Left lung (tissue), 10 donors: ENCODE results near the gene SNRNP70. TPM values are rescaled to one million over a fixed set of nuclear protein-coding genes. Genes with fewer than 3 reads are reported as not detected.

Source experiments
- ATAC-seq: fragments of 200-7000 bp; cut with Tn5 transposase; one replicate; pipeline ENCODE4 v1.9.1; 2020; ENCODE audit warnings: moderate library complexity
- DNase-seq, 4 donors: peaks; one replicate each; pipeline ENCODE4 v3.0.0-alpha.2; 2013 to 2020
- H3K27ac ChIP-seq, 2 donors: fragments of 200-600 bp; sonication (generic) in 1 of 2; one replicate each; pipeline versions ENCODE4 v1.5.0 to v1.8.0; 2020 to 2021
- H3K27me3 ChIP-seq, 2 donors: fragments of 200-600 bp; sonication (generic) in 1 of 2; one replicate each; pipeline versions ENCODE4 v1.5.0 to v1.8.0; 2020 to 2021
- H3K36me3 ChIP-seq, 2 donors: fragments of 200-600 bp; sonication (generic) in 1 of 2; one replicate each; pipeline versions ENCODE4 v1.5.0 to v1.8.0; 2020 to 2021
- H3K4me1 ChIP-seq, 2 donors: fragments of 200-600 bp; one replicate each; pipeline ENCODE4 v1.8.0; 2021
- H3K4me3 ChIP-seq, 2 donors: fragments of 200-600 bp; sonication (generic) in 1 of 2; one replicate each; pipeline versions ENCODE4 v1.5.0 to v1.8.0; 2020 to 2021; ENCODE audit warnings: mild to moderate bottlenecking in 1 of 2
- H3K9me3 ChIP-seq, 2 donors: fragments of 200-600 bp; sonication (generic) in 1 of 2; one replicate each; pipeline versions ENCODE4 v1.5.0 to v1.8.0; 2020 to 2021
- intact Hi-C, 2 donors: fragments of 100-400 bp; cut with DNase I; formaldehyde crosslinking; loops; one replicate each; pipeline versions ENCODE4 v1.11.2 to v1.14.2; 2022
- polyA plus RNA-seq, 6 donors: library from polyadenylated mRNA; unstranded; fragments of 120-200 nt; gene quantifications; one replicate each; pipeline ENCODE4 v1.2.1, GENCODE V29; 2013; ENCODE audit not compliant: insufficient read length in 6 of 6
- total RNA-seq, 2 donors: library from RNA; stranded (reverse); fragmentation: NEBNext Ultra II Directional; extraction: Animal tissue kit (Norgen Biotek cat#: 25700); gene quantifications; one replicate each; pipeline ENCODE4 v1.2.1, GENCODE V29; 2021
- TF ChIP-seq, protein P1 (sequence below), 2 donors: fragments of 200-600 bp; sonication (generic) in 1 of 2; IDR thresholded peaks; one replicate each; pipeline versions ENCODE4 v1.5.0 to v1.8.0; 2021; ENCODE audit warnings: antibody characterized with exemption in 2 of 2
- donor health status: DM: no; HTN: yes; CAD: no.
- donor health status: DM: no; HTN: no; CAD: no.

The SNRNP70 gene
- total and polyA plus RNA-seq, 8 donors: 161 to 371 (median 325) TPM

DNA sequence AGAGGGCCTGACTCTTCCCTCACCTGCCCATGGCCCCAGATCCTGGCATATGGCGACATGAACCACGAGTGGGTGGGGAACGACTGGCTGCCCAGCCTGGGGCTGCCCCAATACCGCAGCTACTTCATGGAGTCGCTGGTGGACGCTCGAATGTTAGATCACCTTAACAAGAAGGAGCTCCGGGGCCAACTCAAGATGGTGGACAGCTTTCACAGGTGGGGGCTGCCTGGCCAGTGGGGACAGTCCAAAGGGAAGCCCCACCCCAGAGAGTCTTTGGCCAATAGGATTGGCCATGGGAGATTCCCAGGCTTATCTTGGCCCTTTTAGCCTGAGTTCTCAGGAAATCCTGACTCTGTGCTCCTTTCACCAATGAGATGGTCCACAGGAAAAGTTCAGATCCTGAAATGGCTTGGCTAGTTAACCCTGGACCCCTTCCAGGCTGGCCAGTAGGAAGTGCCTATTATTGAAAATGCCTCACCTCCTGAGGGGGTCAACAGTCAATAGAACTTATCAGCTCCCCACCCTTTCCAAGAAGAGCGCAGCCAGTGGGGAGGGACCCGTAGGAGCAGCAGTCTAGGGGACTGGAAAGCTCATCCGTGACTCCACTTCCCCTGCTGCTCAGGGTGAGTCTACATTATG lies 62.9 kb downstream of the SNRNP70 start:
- intact Hi-C loops: loop anchor here in 1 of 2 donors (5.0 kb wide), 1 partner anchor 51 kb away; no protein-coding TSS in a partner anchor
- peaks cover 0 to 61% of the 10 kb centered on the region in 2 donors for H3K27me3 ChIP-seq
- TF ChIP-seq, protein P1, sequence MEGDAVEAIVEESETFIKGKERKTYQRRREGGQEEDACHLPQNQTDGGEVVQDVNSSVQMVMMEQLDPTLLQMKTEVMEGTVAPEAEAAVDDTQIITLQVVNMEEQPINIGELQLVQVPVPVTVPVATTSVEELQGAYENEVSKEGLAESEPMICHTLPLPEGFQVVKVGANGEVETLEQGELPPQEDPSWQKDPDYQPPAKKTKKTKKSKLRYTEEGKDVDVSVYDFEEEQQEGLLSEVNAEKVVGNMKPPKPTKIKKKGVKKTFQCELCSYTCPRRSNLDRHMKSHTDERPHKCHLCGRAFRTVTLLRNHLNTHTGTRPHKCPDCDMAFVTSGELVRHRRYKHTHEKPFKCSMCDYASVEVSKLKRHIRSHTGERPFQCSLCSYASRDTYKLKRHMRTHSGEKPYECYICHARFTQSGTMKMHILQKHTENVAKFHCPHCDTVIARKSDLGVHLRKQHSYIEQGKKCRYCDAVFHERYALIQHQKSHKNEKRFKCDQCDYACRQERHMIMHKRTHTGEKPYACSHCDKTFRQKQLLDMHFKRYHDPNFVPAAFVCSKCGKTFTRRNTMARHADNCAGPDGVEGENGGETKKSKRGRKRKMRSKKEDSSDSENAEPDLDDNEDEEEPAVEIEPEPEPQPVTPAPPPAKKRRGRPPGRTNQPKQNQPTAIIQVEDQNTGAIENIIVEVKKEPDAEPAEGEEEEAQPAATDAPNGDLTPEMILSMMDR (IDR thresholded peaks at IDR 0.05): no peak
- peaks cover 12 to 50% of the 10 kb centered on the region in 2 donors for H3K4me1 ChIP-seq
- H3K36me3 ChIP-seq: no peaks in the 10 kb centered on the region
- H3K4me3 ChIP-seq: peak overlapping the region; percentile 61 to 64
- ATAC-seq (no peak), DNase-seq (peak in 1 of 4 donors; percentile 50)
- H3K27ac ChIP-seq: peak overlapping the region; percentile 63 to 73
- H3K9me3 ChIP-seq: no peaks in the 10 kb centered on the region

DNA sequence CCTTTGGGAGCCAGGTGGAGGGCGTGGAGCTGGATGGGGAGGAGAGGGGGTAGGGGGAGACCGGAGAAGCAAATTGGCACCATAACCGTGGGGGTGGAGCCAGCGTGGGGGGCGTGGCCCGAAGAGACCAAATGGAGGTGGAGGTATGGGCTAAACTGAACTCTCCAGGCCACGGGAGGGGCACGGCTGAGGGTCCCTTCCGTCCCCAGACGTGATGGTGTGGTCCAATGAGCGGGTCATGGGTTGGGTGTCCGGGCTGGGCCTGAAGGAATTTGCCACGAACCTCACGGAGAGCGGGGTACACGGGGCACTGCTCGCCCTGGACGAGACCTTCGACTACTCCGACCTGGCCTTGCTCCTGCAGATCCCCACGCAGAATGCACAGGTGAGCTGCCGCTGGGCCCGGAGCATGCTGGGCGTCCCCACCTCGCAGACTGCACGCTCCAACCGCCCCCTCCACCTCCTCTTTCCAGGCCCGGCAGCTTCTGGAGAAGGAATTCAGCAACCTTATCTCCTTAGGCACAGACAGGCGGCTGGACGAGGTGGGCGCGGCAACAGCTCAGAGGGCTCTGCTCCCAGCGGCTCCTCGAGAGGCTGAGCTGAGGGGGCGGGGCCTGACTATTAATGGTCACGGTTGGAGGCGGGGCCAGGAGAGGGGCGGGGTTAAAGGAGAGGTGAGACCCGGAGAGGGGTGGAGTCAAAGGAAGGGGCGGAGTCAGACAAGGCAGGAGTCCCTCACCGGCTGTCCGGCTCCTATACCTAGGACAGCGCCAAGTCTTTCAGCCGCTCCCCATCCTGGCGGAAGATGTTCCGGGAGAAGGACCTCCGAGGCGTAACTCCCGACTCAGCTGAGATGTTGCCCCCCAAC lies 63.8 kb downstream of the SNRNP70 start:
- DNase-seq (peak; percentile 94 to 97 (median 96)), ATAC-seq (peak; percentile 89)
- Histone ChIP-seq H3K27me3 (peaks cover 0 to 61% of the 10 kb centered on the region in 2 donors), H3K36me3 (no peaks in the 10 kb centered on the region), H3K27ac (peak overlapping the region; percentile 70 to 73), H3K9me3 (no peaks in the 10 kb centered on the region), H3K4me3 (peak overlapping the region; percentile 61 to 64), H3K4me1 (peaks cover 12 to 49% of the 10 kb centered on the region in 2 donors)
- TF ChIP-seq, protein P1 (IDR thresholded peaks at IDR 0.05): no peak
- intact Hi-C loops: loop anchor here in 1 of 2 donors (5.0 kb wide), 1 partner anchor 52 kb away; no protein-coding TSS in a partner anchor

DNA sequence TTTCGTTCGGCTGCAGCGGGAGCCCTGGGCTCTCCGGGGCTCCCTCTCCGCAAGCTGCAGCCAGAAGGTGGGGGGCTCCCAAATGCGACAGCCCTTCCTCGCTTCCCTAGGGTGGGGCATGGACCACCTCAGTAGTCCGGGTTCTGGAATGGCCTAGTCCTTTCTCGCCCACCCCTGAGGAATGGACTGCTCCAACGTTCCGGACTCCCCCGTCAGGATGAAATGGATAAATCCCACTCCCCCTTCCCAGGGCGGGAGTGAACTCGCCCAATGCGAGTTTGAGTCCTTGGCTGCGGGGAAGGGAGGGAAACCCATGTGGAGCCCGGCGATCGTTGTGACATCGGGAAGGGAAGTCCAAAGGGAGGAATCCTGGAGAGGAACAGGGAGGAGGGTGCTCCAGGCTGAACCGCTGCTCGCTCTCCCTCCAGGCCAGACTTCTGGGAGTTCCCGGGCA lies 64.4 kb downstream of the SNRNP70 start:
- TF ChIP-seq, protein P1 (IDR thresholded peaks at IDR 0.05): no peak
- Histone ChIP-seq H3K27ac (peak overlapping the region; percentile 70 to 73), H3K4me1 (peaks cover 12 to 49% of the 10 kb centered on the region in 2 donors), H3K36me3 (no peaks in the 10 kb centered on the region), H3K27me3 (peaks cover 0 to 61% of the 10 kb centered on the region in 2 donors), H3K9me3 (no peaks in the 10 kb centered on the region), H3K4me3 (peak overlapping the region; percentile 61 to 64)
- ATAC-seq (peak; percentile 40), DNase-seq (peak; percentile 50 to 91 (median 73))
- intact Hi-C loops: loop anchor here in 1 of 2 donors (5.0 kb wide), 1 partner anchor 52 kb away; no protein-coding TSS in a partner anchor

DNA sequence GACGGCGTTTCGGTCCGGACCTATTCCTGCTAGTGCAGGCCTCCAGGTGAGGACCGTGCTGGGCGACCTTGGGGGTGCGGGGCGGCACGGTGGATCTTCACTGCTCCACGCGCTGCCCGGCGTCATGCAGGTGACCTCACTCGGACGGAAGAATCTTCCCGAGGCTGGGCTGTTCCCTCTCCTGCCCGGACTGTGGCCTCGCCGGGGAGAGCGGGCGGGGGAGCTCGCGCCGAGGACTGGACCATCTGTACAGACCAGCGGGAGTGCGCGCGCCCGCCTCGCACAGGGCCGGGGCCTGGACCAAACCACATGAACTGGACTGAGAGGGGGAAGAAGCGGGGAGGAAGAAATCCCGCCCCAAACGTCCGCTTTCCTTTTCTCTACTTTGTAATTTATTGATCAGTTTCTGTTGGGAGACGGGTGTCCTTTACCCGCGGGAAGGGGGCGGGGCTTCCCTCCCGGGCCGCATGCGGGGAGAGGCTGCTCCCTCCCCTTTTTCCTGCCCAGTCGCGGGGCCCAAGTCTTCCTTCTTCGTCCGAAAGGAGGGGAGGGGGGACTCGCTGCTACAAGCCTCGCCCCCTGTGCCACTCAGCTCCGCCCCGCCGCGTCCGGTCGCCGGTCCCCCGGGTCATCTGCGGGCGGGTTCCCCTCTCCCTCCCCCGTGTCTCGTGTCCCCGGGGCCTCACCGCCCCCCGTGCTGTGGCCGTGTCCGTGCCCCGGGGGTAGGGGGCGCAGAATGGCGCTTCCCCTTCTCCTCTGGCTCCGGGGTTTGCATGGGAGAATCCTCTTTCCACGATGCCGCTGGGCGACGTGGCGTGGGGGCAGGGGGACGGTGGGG lies 65.1 kb downstream of the SNRNP70 start:
- Histone ChIP-seq H3K4me3 (peak overlapping the region; percentile 61 to 64), H3K27me3 (peaks cover 0 to 61% of the 10 kb centered on the region in 2 donors), H3K36me3 (no peaks in the 10 kb centered on the region), H3K27ac (peak overlapping the region; percentile 70 to 73), H3K4me1 (peaks cover 12 to 49% of the 10 kb centered on the region in 2 donors), H3K9me3 (no peaks in the 10 kb centered on the region)
- intact Hi-C loops: no loop called here
- peak; percentile 82 to 93 (median 92) for DNase-seq
- ATAC-seq: peak; percentile 74
- TF ChIP-seq, protein P1 (IDR thresholded peaks at IDR 0.05): no peak
